Thoracic aorta (tissue), 2 donors: Measurements from ENCODE around the gene NTRK3. TPM values are rescaled to one million over a fixed set of nuclear protein-coding genes. Genes with fewer than 3 reads are reported as not detected.

ENCODE experiments used
- ATAC-seq: fragments of 150-250 bp; one replicate; pipeline ENCODE4 v1.8.0; 2017; ENCODE audit warnings: low read depth; ENCODE audit not compliant: insufficient number of reproducible peaks, low FRiP score
- DNase-seq: peaks from one replicate; pipeline ENCODE4 v3.0.0-alpha.2; 2020; ENCODE audit warnings: low spot score
- H3K27ac ChIP-seq, 2 donors: fragments of 200-600 bp; sonication (generic); 1 replicate in 1 of 2; 2 replicates in 1 of 2; pipeline ENCODE4 v1.5.1; 2016; ENCODE audit warnings: mild to moderate bottlenecking in 2 of 2, moderate library complexity in 2 of 2
- H3K27me3 ChIP-seq: fragments of 200-600 bp; sonication (generic); replicated peaks from 2 replicates; pipeline ENCODE4 v1.6.0; 2016; ENCODE audit warnings: mild to moderate bottlenecking; ENCODE audit not compliant: insufficient read depth
- H3K36me3 ChIP-seq: fragments of 200-600 bp; sonication (generic); one replicate; pipeline ENCODE4 v1.5.1; 2016
- H3K4me1 ChIP-seq, 2 donors: fragments of 200-600 bp; sonication (generic); 1 replicate in 1 of 2; 2 replicates in 1 of 2; pipeline versions ENCODE4 v1.5.1 to v1.6.0; 2016; ENCODE audit warnings: low read depth in 2 of 2, mild to moderate bottlenecking in 1 of 2; ENCODE audit not compliant: control insufficient read depth in 1 of 2
- H3K4me3 ChIP-seq: fragments of 200-600 bp; sonication (generic); 2 replicates; pipeline ENCODE4 v1.5.1; 2016; ENCODE audit warnings: mild to moderate bottlenecking
- H3K9me3 ChIP-seq: fragments of 200-600 bp; sonication (generic); 2 replicates; pipeline ENCODE4 v1.5.1; 2016
- CTCF ChIP-seq: fragments of 200-600 bp; sonication (generic); IDR thresholded peaks from one replicate; pipeline ENCODE4 v1.5.1; 2019; ENCODE audit warnings: antibody characterized with exemption
- total RNA-seq, 2 donors: library from RNA; depleted of rRNA; stranded (reverse); fragments of >200 nt; gene quantifications; one replicate each; pipeline versions ENCODE4 v1.1.0 to v1.2.3, GENCODE V29; 2016

The NTRK3 gene
- total RNA-seq, 2 donors from 2014 or later, result 84.9 to 87.3 TPM

GRCh38 chr15:87959662-87960061, 296.9 kb downstream of the NTRK3 start:
- H3K4me3 ChIP-seq, result no peak overlapping the region
- no peak for ATAC-seq
- H3K9me3 ChIP-seq, result no peaks in the 10 kb centered on the region
- no peaks in the 10 kb centered on the region for H3K36me3 ChIP-seq
- H3K27me3 ChIP-seq, result no peaks in the 10 kb centered on the region
- no peak for DNase-seq
- no peak overlapping the region for H3K27ac ChIP-seq
- no peak for TF ChIP-seq CTCF
- peaks cover 0 to 41% of the 10 kb centered on the region in 2 donors for H3K4me1 ChIP-seq

- no peak for DNase-seq
- H3K36me3 ChIP-seq, result no peaks in the 10 kb centered on the region
- ATAC-seq, result no peak
- no peaks in the 10 kb centered on the region for H3K9me3 ChIP-seq
- H3K4me1 ChIP-seq, result peaks cover 0 to 41% of the 10 kb centered on the region in 2 donors
- no peaks in the 10 kb centered on the region for H3K27me3 ChIP-seq
- no peak for TF ChIP-seq CTCF
- H3K4me3 ChIP-seq, result no peak overlapping the region
- no peak overlapping the region for H3K27ac ChIP-seq
Observed at GRCh38 chr15:87959080-87959479, 297.5 kb downstream of the NTRK3 start.

GRCh38 chr15:87955284-87955909, 301.1 kb downstream of the NTRK3 start:
- Histone ChIP-seq H3K9me3 (no peaks in the 10 kb centered on the region), H3K27ac (no peak overlapping the region), H3K4me1 (peaks cover 0 to 21% of the 10 kb centered on the region in 2 donors), H3K4me3 (no peak overlapping the region), H3K27me3 (no peaks in the 10 kb centered on the region), H3K36me3 (no peaks in the 10 kb centered on the region)
- no peak for TF ChIP-seq CTCF
- ATAC-seq (no peak), DNase-seq (no peak)

- H3K27me3 ChIP-seq, result no peaks in the 10 kb centered on the region
- no peak for ATAC-seq
Observed at GRCh38 chr15:87954793-87955192, 301.7 kb downstream of the NTRK3 start.

GRCh38 chr15:87952736-87953287, 303.7 kb downstream of the NTRK3 start:
- H3K27ac ChIP-seq, result no peak overlapping the region

More at GRCh38 chr15:87954793-87955192, 301.7 kb downstream of the NTRK3 start:
- H3K36me3 ChIP-seq, result no peaks in the 10 kb centered on the region
- no peak for TF ChIP-seq CTCF
- no peak overlapping the region for H3K4me3 ChIP-seq
- H3K9me3 ChIP-seq, result no peaks in the 10 kb centered on the region
- no peak overlapping the region for H3K27ac ChIP-seq
- peaks cover 4 to 21% of the 10 kb centered on the region in 2 donors for H3K4me1 ChIP-seq
- no peak for DNase-seq

More at GRCh38 chr15:87952736-87953287, 303.7 kb downstream of the NTRK3 start:
- Histone ChIP-seq H3K4me1 (peaks cover 9 to 30% of the 10 kb centered on the region in 2 donors), H3K9me3 (no peaks in the 10 kb centered on the region), H3K36me3 (no peaks in the 10 kb centered on the region), H3K4me3 (no peak overlapping the region), H3K27me3 (no peaks in the 10 kb centered on the region)
- DNase-seq, result no peak
- ATAC-seq, result no peak
- no peak for TF ChIP-seq CTCF
